SHP77 (cell line): ENCODE results near the gene WDR44.
"Not testable (repeated sequence)": the region's sequence is repeated elsewhere in the genome, so short reads cannot be mapped to it uniquely, and the experiment has no call there.

ENCODE experiments used
- DNase-seq, 2 experiments: peaks; one replicate each; lab custom pipeline; 2025; lab: John Stamatoyannopoulos, UW

Gene WDR44, protein sequence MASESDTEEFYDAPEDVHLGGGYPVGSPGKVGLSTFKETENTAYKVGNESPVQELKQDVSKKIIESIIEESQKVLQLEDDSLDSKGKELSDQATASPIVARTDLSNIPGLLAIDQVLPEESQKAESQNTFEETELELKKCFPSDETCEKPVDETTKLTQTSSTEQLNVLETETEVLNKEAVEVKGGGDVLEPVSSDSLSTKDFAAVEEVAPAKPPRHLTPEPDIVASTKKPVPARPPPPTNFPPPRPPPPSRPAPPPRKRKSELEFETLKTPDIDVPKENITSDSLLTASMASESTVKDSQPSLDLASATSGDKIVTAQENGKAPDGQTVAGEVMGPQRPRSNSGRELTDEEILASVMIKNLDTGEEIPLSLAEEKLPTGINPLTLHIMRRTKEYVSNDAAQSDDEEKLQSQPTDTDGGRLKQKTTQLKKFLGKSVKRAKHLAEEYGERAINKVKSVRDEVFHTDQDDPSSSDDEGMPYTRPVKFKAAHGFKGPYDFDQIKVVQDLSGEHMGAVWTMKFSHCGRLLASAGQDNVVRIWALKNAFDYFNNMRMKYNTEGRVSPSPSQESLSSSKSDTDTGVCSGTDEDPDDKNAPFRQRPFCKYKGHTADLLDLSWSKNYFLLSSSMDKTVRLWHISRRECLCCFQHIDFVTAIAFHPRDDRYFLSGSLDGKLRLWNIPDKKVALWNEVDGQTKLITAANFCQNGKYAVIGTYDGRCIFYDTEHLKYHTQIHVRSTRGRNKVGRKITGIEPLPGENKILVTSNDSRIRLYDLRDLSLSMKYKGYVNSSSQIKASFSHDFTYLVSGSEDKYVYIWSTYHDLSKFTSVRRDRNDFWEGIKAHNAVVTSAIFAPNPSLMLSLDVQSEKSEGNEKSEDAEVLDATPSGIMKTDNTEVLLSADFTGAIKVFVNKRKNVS

DNA sequence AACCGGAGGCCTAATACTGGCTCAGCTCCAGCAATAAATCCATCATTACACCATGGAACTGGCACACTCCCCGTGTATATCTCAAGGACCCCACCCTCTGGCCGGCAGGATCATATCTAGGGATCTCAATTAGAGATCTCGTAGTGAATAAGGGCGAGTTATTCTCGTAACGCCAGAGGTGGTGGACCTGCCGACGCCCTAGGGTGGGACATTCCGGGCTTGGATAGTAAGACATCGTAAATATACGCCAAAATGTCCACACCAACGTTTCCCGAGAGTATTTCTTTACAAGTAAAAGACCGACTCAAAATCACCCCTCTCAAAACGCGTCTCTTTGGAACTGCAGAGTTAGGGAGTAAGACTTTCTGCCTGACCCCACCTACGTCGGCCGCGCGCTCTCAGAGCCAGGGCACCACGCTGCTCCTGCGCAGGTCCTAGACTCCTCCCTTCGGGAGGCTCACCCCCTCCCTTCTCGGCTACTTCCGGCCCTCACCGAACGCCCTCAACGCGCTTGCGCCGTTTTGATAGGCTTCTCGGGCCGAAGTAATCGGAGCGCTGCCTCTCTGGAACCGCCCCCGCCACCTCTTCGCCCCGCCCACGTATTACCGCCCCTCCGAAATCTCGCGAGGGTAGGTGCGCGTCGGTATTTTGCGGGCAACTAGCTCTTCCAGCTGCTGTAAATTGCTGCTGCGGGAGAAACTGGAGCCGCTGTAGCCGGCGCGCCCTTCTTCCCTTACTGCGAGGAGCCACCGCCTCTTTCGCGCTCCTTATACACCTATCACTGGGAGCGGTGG is at the start of gene WDR44:
TSS of gene WDR44 (plus strand) at position 643 of the 794 bp plus-strand sequence. CDS start 398 bp downstream, outside the sequence.
- DNase-seq = peak; percentile 87 to 90

DNA sequence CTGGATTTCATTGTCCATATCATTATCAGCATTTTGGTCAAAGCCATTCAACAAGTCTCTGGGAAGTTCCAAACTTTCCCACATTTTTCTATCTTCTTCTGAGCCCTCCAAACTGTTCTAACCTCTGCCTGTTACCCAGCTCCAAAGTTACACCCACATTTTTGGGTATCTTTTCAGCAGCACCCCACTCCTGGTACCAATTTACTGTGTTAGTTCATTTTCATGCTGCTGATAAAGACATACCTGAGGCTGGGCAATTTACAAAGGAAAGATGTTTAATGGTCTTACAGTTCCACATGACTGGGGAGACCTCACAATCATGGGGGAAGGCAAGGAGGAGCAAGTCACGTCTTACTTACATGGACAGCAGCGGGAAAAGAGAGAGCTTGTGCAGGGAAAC is 40.1 kb upstream of the WDR44 start:
- not testable (repeated sequence) for DNase-seq

DNA sequence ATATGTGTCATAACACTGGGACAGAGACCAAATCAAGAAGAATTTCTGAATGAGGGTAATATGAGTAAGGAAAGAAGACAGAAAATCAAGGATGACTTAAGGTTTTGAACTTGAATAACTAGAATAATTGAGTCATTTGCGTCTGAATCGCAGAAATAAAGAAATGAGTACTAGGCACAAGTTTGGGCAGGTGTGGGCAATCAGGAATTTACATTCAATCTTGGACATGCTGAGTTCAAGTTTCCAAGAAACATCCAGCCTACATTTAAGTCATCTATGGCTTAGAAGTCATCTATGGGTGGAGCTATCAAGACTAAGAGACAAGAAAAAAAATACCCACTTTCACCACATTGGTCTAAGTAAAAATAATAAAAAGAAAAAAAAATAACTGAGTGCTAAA is 30.4 kb upstream of the WDR44 start:
- DNase-seq = no peak

DNA sequence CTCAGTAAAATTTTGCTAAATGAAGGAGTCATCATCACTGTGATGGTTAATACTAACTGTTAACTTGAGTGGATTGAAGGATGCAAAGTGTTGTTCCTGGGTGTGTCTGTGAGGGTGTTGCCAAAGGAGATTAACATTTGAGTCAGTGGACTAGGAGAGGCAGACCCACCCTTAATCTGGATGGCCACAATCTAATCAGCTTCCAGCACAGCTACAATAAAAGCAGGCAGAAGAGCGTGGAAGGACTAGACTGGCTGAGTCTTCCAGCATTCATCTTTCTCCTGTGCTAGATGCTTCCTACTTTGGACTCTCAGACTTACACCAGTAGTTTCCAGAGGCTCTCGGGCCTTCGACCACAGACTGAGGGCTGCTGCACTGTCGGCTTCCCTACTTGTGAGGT is 21.3 kb upstream of the WDR44 start:
- no peak for DNase-seq

DNA sequence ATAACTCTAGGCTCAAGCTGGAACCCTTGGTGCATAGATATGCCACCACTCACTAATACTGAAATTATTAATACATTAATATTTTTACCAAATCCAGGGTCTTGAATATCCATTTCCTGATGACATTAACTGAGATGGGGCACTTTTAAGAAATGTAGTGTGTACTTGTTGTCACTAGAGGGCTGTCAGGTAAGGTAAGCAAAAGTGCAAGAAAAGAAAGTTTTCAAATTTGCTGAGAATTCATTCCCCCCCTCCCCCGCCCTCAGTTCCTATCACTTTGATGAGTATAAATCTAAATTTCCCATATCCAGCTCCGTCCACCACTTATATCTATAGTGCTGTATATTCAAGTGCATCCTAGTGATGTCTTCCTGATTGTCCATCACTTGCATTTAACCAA is 20.5 kb upstream of the WDR44 start:
- DNase-seq = no peak

DNA sequence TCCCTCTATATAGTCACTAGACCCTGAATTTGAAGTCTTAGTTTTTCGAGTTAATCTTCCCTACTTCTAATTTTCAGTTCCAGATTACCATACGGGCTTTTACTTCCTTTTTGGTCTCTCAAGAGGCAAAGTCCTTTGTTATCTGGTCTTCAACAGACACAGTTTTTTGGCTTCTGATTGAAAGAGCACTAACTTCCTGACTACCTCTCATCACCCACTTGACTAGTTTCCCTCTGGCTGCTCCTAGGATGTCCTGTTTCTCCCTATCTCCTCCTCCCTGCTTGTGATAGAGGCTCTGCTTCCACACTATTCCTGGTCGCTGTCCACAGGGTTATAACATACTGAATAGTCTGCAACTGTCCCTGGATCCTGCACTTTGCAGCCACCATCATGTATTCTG is 16.7 kb upstream of the WDR44 start:
- no peak for DNase-seq

DNA sequence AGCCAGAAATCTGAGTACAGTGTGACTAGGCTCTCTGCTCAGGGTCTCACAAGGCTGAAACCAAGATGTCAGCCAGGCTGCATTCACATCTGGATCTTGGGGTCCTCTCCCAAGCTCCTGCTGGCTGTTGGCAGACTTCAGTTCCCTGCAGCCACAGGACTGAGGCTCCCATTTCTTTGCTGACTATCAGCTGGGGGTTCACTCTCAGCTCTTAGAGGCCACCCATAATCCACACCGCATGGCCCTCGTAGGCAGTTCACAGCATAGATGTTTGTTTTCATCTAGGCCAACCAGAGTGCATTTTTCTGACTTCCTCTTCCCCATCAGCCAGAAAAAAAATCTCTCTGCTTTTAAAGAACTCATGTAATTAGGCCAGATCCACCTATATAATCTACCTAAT is 8.2 kb upstream of the WDR44 start:
- no peak for DNase-seq

DNA sequence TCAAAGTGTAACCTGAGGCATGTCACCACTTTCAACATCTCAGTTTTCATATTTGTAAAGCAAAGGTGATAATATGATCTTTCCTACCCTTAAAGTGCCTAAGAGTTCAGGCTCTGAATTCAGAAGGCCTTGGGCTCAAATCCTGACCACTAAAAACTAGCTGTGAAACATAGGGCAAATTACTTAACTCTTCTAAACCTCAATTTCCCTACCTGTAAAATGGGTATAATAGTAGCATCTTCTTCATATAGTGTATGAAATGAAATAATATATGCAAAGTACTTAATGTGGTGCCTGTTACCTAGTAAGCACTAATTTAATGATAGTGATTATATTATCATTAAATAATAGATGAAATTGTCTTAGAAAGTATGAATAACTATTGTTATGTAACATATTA is 7.0 kb upstream of the WDR44 start:
- DNase-seq = no peak

DNA sequence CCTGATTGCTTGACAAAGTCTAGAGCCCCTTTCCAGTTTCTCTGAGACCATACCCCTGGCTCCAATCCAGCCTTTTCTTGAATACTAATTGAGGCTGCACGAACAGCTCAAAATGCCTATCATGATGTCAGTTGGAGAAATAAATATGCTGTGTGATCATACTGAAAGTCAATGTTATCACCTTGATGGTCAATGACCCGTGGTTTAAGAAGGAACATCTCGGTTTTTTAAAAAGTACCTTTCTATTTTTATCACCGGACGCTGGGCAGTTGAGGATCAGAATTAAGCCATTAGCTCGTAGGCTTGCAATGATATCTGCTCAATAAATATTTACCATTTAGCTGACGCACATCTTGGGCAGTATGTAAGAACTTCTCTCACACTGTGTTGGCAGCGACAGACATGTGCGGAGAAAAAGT is 852 bp upstream of the WDR44 start:
- peak in 1 of 2 experiments; percentile 3 for DNase-seq

DNA sequence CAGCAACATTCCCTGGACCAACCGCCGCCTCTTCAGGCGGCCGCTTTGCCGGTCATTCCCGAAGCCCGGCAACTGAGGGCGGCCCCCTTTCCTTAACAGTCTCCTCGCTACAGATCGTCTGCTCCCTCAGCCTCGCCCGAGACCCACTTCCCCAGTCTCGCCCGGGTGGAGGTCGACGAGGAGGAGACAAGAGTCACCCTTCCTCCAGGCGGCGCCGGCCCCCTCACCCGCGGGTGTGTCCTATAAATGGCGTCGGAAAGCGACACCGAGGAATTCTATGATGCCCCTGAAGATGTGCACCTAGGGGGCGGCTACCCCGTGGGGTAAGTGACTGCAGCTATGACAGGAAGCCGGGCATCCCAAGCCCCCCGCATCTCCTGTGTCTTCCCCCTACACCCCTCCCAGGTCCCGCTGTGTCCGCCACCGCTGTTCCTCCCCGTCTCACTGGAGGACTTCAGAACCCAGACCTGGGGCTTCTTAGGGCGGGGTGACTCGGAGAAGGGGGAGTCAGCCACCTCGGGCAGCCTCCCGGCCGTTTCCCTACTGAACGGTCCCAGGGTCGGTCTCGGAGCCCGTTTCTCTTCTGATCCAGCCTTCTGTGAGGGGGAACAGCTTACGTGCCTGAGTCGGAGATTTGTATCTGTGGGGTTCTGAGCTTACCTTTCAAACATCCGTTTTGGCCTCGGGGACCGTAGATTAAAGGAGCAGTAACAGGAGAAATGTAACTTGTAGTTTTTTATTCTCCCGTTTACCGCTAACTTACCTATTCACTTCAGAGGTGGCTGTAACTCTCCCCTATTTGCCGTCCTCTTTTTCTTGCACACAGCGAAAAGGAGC is 570 bp downstream of the WDR44 start:
- peak; percentile 15 to 17 for DNase-seq

DNA sequence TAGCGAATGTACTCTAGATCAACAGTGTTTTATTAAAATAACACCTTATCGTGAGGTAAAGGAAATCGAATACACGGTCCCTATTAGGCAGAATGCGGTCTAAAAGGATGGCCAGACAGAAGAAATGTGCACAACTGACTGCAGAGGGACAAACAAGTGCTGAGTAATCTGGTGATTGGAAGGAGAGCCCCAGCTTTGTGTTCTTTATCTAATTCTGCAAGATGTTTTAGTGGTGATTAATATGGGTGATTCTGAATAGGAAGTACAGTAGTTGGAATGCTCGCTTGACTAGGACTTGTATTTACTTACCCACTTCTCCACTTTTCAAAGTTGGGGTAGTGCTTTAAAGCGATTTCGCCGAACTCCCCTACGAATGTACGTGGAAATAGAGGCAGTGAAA is 1.2 kb downstream of the WDR44 start:
- DNase-seq = no peak

DNA sequence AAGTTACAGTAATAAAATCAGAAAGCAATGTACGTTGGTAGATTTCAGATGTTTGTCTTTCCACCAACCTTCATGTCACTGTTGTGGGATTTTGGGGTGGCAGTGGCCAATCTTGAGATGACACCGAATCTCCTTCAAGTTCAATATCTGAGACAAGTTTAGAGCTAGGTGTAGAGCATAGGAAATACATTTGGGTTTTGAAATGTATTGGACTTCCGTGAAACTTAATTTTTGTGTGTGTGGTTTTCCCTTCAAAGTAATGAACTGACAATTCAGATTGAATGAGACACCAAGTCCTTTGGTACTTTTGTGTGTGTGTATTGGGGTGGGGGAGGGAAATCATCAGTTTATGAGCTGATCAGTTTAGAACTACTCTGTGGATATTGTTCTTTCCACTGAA is 1.8 kb downstream of the WDR44 start:
- DNase-seq = no peak

DNA sequence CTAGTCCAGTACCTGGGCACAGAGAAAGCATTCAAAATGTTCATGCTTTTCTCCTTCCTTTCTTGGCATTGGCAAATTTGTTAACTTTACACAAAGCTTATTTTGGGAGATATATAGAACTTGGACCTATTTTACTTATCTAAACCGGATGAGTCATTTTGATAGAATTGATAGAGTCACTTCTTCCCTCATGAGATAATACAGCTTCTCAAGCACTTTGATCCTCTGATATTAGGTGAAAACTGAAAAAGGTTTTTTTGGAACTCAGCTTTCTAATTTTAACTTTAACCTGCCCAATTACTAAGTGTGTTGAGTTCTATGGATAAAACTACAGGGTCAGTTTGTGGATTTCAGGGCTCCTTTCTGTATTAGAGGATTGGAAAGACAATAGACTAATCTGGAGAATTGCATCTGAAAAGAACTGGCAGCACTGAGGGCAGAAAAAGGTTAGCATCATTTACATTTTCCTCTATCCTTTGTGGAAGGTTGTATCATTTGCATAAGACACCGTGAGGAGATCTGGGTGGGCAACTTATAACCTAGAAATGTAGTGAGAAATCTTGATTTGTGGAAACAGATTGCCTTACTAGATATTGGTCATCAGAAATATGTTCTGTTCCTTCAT is 2.4 kb downstream of the WDR44 start:
- no peak for DNase-seq

DNA sequence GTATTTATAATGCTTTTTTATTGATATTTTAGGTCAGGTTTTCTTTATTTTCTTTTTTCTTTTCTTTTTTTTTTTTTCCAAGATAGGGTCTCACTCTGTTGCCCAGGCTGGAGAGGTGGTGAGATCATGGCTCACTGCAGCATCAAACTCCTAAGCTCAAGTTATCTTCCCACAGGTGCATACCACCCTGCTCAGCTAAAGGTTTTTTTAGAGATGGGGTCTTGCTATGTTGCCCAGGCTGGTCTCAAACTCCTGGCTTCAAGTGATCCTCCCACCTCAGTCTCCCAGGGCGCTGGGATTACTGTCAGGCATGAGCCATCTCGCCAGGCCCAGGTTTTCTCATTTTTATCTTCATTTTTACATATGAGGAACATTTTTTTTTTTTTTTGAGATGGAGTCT is 3.3 kb downstream of the WDR44 start:
- no peak for DNase-seq

DNA sequence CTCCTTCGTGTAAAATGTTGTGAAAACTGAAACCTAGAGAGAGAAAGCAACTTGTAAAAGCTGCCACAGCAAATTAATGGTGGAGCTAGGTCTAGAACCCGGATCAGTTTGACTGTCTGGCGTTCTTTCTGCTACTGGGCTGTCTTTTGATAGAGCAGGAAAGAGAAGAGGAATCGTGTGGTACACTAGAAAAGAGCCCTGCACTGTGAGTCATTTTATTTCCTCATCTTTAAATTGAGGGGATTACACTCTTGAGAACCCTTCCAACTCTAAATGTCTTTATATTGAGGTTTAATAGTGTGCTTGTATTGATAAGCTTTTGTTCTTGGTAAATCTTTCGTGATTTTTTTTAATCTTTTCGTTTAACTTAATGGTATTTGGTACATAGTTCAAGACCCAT is 4.3 kb downstream of the WDR44 start:
- no peak for DNase-seq

DNA sequence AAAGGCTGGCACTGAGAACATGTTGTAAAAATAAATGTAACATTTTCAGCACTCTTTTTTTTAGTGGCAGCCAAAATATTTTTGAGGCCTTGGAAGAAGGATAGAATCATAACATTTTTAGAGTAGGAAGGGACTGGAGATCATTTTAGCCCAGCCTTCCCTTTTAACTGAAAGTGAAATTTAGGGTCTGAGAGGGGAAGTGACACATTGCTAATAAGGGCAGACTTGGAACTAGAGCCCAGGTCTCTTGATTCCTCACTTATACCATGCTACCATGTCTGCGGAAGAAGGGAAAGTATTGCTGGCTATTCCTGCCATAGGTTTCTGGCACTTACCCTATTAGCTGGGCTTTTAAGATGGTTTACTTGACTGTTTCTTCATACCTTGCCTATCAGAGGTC is 4.8 kb downstream of the WDR44 start:
- DNase-seq = no peak

DNA sequence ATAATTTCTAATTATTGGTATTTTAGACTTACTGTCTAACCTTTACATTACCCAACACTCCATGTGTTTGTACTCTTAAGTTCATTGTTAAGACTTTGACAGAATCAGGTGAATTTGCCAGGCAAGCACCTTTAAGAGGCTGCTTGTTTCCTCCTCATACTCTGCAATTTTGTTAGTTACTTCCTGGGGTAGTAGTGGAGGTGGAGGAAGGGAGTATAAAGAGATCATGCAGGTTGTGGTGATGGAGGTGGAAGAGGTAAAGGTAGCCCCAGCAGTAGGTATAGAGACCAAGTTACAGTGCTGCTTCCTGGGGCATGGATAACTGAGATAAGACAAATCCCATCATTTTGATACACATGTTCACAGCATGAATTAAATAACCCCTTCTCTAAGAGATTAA is 6.7 kb downstream of the WDR44 start:
- no peak for DNase-seq

DNA sequence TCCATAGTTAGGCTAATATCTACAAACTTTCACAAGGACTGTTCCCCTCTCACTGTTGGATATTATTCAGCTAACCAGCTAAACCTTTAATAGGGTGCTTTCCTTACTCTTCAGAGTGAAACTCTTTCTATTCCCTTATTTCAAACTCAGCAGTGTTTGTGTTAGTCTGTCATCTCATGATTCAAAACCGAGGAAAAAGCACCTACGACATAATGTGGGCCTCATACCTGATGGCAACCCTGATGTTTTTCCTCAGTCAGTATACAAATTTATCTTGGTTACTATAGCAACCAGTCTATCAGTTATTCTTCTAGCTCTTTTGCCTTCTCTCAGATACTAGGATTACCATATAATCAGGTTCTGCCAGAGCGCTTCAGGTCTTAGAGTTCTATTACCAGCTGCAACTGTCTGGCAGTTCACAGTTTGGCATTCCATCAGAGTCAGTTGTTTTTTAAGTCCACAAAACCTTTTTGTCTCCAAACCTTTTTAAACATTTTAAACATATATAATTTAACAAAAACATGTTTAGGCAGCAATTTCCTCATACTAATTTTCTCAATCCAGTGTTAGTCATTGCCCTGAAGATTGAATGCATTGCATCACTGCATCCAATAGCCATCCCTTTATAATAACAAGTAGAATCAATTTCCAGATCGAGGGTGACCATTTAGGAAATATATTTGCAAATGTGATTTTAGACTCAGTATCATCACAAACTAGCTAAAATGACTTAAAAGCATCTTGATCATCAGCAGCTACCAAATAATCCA is 7.4 kb downstream of the WDR44 start:
- DNase-seq = no peak

DNA sequence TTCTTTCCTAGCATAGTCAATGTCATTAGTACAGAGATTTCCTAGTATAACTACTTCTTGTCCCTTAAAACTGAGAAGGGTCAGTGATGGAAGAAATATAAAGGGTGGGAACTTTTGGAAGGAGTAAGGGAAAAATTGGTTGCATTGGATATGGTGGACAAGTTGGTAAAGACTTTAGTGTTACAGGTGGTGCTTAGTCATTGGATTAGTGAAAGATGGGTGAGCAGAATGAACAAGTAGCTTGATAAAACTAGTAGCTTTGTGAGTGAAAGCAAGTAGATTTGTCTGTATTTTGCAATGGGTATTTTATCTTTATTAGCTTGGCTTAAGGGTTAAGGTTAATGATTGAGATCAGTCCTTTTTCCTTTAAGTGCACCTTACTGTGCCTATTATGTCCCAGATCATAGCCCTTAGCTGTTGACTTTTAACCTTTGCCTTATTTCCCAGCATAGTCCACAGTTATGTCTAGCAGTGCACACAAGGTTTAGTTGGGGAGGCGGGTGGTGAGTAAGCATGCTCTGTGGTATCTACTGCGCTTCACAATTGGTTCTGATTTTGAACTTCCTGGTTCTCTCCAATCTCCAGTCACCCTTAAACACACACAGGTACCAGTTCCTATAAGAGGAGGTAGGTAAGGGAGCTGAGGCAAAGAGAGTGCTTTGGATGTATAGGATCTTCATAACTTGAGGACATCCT is 9.5 kb downstream of the WDR44 start:
- no peak for DNase-seq
